GM21528 (cell line): ENCODE measurements around the gene COBLL1.
A peak's percentile ranks its signal among the peaks of the same experiment; 100 is the strongest.
"Not testable (repeated sequence)": the region's sequence is repeated elsewhere in the genome, so short reads cannot be mapped to it uniquely, and the experiment has no call there.

Source experiments
- ATAC-seq: cut with Tn5 transposase; IDR thresholded peaks from one replicate; pipeline ENCODE4 v1.9.1; 2021; ENCODE audit warnings: mild to moderate bottlenecking, moderate library complexity; ENCODE audit not compliant: unreplicated experiment, low FRiP score

COBLL1 gene

GRCh38 chr2:164860694-164861042, 19.0 kb upstream of the COBLL1 start:
- ATAC-seq, result no peak

GRCh38 chr2:164859906-164860693, 18.5 kb upstream of the COBLL1 start:
- not testable (repeated sequence) for ATAC-seq

- ATAC-seq, result no peak
These were observed 17.7 kb upstream of the COBLL1 start for GRCh38 chr2:164859251-164859818.

GRCh38 chr2:164852086-164852485, 10.5 kb upstream of the COBLL1 start:
- no peak for ATAC-seq

GRCh38 chr2:164850235-164850634, 8.6 kb upstream of the COBLL1 start:
- no peak for ATAC-seq

GRCh38 chr2:164849506-164849905, 7.9 kb upstream of the COBLL1 start:
- no peak for ATAC-seq

GRCh38 chr2:164847981-164848741, 6.5 kb upstream of the COBLL1 start:
- no peak for ATAC-seq

- ATAC-seq, result no peak
These were observed 5.7 kb upstream of the COBLL1 start for GRCh38 chr2:164847291-164847690.

GRCh38 chr2:164846276-164846675, 4.7 kb upstream of the COBLL1 start:
- no peak for ATAC-seq

GRCh38 chr2:164843346-164843911, 1.8 kb upstream of the COBLL1 start:
- no peak for ATAC-seq

- ATAC-seq, result no peak
These were observed 972 bp upstream of the COBLL1 start for GRCh38 chr2:164842624-164842966.

GRCh38 chr2:164840930-164841718, 499 bp downstream of the COBLL1 start:
- peak; percentile 64 for ATAC-seq

GRCh38 chr2:164840458-164840929, 1.1 kb downstream of the COBLL1 start:
- ATAC-seq, result no peak

GRCh38 chr2:164839914-164840457, 1.6 kb downstream of the COBLL1 start:
- ATAC-seq, result no peak

GRCh38 chr2:164837807-164838206, 3.8 kb downstream of the COBLL1 start:
- ATAC-seq, result no peak

GRCh38 chr2:164836907-164837306, 4.7 kb downstream of the COBLL1 start:
- no peak for ATAC-seq

GRCh38 chr2:164835302-164835701, 6.3 kb downstream of the COBLL1 start:
- ATAC-seq, result no peak

- ATAC-seq, result no peak
These were observed 9.7 kb downstream of the COBLL1 start for GRCh38 chr2:164831887-164832286.

- no peak for ATAC-seq
These were observed 10.4 kb downstream of the COBLL1 start for GRCh38 chr2:164831180-164831579.
